HEK293 (cell line): Measurements from ENCODE around the gene AEBP2.

ENCODE experiments used
- CTCF ChIA-PET: fragments of 350-600 bp; formaldehyde crosslinking; extraction: SDS; loops from one replicate; lab custom pipeline; 2021; ENCODE audit warnings: antibody characterized with exemption; lab: Yijun Ruan, JAX
- POLR2A ChIA-PET: fragments of 300-600 bp; formaldehyde crosslinking; extraction: SDS; loops from one replicate; lab custom pipeline; 2020; ENCODE audit warnings: antibody characterized with exemption, inconsistent platforms; lab: Yijun Ruan, JAX
- H3K27ac ChIP-seq: fragments of 200-500 bp; sonication (Bioruptor generic); 2 replicates; pipeline ENCODE4 v1.5.1; 2014; ENCODE audit warnings: low read depth, low read length, control low read depth, inconsistent platforms; ENCODE audit errors: extremely low read depth
- H3K36me3 ChIP-seq, 2 experiments: fragments of 200-500 bp in 1 of 2; sonication (Bioruptor generic) in 1 of 2; 1 replicate in 1 of 2; 2 replicates in 1 of 2; pipeline ENCODE4 v1.5.1; 2014 to 2017; ENCODE audit warnings: inconsistent platforms in 2 of 2, low read length in 2 of 2; ENCODE audit not compliant: control insufficient read depth in 2 of 2, insufficient read depth in 1 of 2
- H3K4me1 ChIP-seq: fragments of 200-500 bp; sonication (Bioruptor generic); 2 replicates; pipeline ENCODE4 v1.5.1; 2014; ENCODE audit warnings: mild to moderate bottlenecking, low read length, inconsistent platforms; ENCODE audit not compliant: control insufficient read depth, insufficient read depth
- H3K4me3 ChIP-seq: 2 replicates; pipeline ENCODE4 v1.5.1; 2011; ENCODE audit warnings: low read depth, mild to moderate bottlenecking, control low read depth, low read length, moderate library complexity
- H3K9me3 ChIP-seq: fragments of 200-500 bp; sonication (Bioruptor generic); 2 replicates; pipeline ENCODE4 v1.5.1; 2014; ENCODE audit warnings: low read depth, low read length, inconsistent platforms; ENCODE audit not compliant: control insufficient read depth, insufficient read depth
- GLI2 ChIP-seq: fragments of 450-650 bp; formaldehyde crosslinking; IDR thresholded peaks from 2 replicates; pipeline ENCODE4; 2017; ENCODE audit warnings: missing biosample characterization, missing genetic modification characterization, low read depth, borderline replicate concordance
- IKZF3 ChIP-seq: fragments of 450-650 bp; IDR thresholded peaks from 2 replicates; pipeline ENCODE4 v1.5.0; 2018; ENCODE audit warnings: missing biosample characterization, mild to moderate bottlenecking, missing genetic modification characterization, moderate library complexity
- REST ChIP-seq: fragments of 450-650 bp; formaldehyde crosslinking; IDR thresholded peaks from 2 replicates; pipeline ENCODE4 v1.5.1; 2016; ENCODE audit warnings: missing biosample characterization, missing genetic modification characterization
- ZBTB7A ChIP-seq: fragments of 450-650 bp; formaldehyde crosslinking; IDR thresholded peaks from 2 replicates; pipeline ENCODE4 v1.5.1; 2016; ENCODE audit warnings: low read depth, missing biosample characterization, missing genetic modification characterization
- ZNF292 ChIP-seq: fragments of 450-650 bp; formaldehyde crosslinking; IDR thresholded peaks from 2 replicates; pipeline ENCODE4 v1.5.1; 2016; ENCODE audit warnings: low read depth, missing biosample characterization, missing genetic modification characterization, borderline replicate concordance
- ZNF354C ChIP-seq: fragments of 450-650 bp; formaldehyde crosslinking; IDR thresholded peaks from 2 replicates; pipeline ENCODE4 v1.5.1; 2016; ENCODE audit warnings: missing biosample characterization, missing genetic modification characterization, low read depth, borderline replicate concordance
- ZNF366 ChIP-seq: fragments of 450-650 bp; formaldehyde crosslinking; conservative IDR thresholded peaks from 2 replicates; pipeline ENCODE4 v1.5.1; 2016; ENCODE audit warnings: missing biosample characterization, missing genetic modification characterization
- ZNF48 ChIP-seq: fragments of 450-650 bp; formaldehyde crosslinking; IDR thresholded peaks from 2 replicates; pipeline ENCODE4 v1.5.1; 2016; ENCODE audit warnings: missing biosample characterization, missing genetic modification characterization
- ZNF514 ChIP-seq: fragments of 450-650 bp; formaldehyde crosslinking; IDR thresholded peaks from 2 replicates; pipeline ENCODE4 v1.5.1; 2016; ENCODE audit warnings: missing biosample characterization, missing genetic modification characterization
- ZNF521 ChIP-seq: fragments of 450-650 bp; formaldehyde crosslinking; IDR thresholded peaks from 2 replicates; pipeline ENCODE4 v1.5.1; 2017; ENCODE audit warnings: missing biosample characterization, mild to moderate bottlenecking, missing genetic modification characterization
- ZNF549 ChIP-seq: fragments of 450-650 bp; IDR thresholded peaks from 2 replicates; pipeline ENCODE4 v1.5.1; 2018; ENCODE audit warnings: missing biosample characterization, missing genetic modification characterization, mild to moderate bottlenecking, inconsistent platforms, moderate library complexity
- ZNF555 ChIP-seq: fragments of 450-650 bp; formaldehyde crosslinking; conservative IDR thresholded peaks from 2 replicates; pipeline ENCODE4 v1.5.1; 2017; ENCODE audit warnings: missing biosample characterization, mild to moderate bottlenecking, missing genetic modification characterization, inconsistent platforms
- ZNF585B ChIP-seq: fragments of 450-650 bp; formaldehyde crosslinking; IDR thresholded peaks from 2 replicates; pipeline ENCODE4 v1.5.1; 2016; ENCODE audit warnings: missing biosample characterization, missing genetic modification characterization
- ZNF626 ChIP-seq: fragments of 450-650 bp; sonication (Bioruptor Pico); formaldehyde crosslinking; IDR thresholded peaks from 2 replicates; pipeline ENCODE4 v1.5.1; 2018; ENCODE audit warnings: missing biosample characterization, missing genetic modification characterization, inconsistent platforms
- ZNF677 ChIP-seq: fragments of 450-650 bp; IDR thresholded peaks from 2 replicates; pipeline ENCODE4 v1.5.0; 2018; ENCODE audit warnings: missing biosample characterization, mild to moderate bottlenecking, missing genetic modification characterization, moderate library complexity
- ZNF707 ChIP-seq: fragments of 450-650 bp; formaldehyde crosslinking; IDR thresholded peaks from 2 replicates; pipeline ENCODE4 v1.5.1; 2016; ENCODE audit warnings: missing biosample characterization, missing genetic modification characterization
- ZNF777 ChIP-seq: fragments of 450-650 bp; formaldehyde crosslinking; IDR thresholded peaks from 2 replicates; pipeline ENCODE4 v1.5.1; 2017; ENCODE audit warnings: missing biosample characterization, missing genetic modification characterization, borderline replicate concordance
- ZNF843 ChIP-seq: fragments of 450-650 bp; formaldehyde crosslinking; IDR thresholded peaks from 2 replicates; pipeline ENCODE4 v1.5.1; 2016; ENCODE audit warnings: missing biosample characterization, missing genetic modification characterization
- ZSCAN16 ChIP-seq: fragments of 450-650 bp; formaldehyde crosslinking; IDR thresholded peaks from 2 replicates; pipeline ENCODE4 v1.5.1; 2016; ENCODE audit warnings: missing biosample characterization, missing genetic modification characterization
- TF ChIP-seq, protein P1 (sequence below): fragments of 450-650 bp; formaldehyde crosslinking; IDR thresholded peaks from 2 replicates; pipeline ENCODE4 v1.5.0; 2017; ENCODE audit warnings: missing biosample characterization, missing genetic modification characterization, borderline replicate concordance

Gene AEBP2

GRCh38 chr12:19528750-19529149 is 89.5 kb downstream of the AEBP2 start:
- CTCF ChIA-PET = interaction anchor here (0.7 kb wide), 1 partner anchor 23 kb away, joined by 3 read pairs; no protein-coding TSS in a partner anchor

DNA sequence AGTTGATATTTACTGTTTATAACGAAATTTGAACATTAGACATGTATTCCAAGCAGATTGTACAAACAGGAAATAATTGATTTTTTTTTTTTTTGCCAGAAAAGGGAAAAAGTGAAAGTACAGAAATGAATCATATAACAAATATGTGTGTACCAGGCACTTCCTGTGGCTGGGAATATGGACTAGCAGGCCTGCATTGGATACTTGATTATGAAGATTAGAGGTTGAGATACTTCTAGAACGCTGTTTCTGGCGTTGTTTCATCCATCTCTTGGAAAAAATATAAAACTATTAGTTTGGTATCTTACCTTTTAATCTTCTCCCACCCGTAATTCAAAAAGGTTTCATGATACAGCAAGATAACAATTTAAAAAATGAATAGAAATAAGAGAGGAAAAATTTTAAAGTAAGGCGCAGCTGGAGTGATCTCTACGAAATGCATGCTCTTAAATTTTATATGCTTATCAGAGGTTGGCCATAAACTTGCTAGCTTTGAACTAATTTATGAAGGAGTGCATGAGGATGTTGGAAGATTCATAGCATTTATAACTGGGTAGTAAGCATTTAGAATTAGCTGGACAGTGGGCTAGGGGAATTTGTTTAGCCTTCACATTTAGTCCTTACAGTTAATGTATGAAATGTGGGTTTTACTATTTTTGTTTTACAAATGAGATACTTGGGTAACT is 90.8 kb downstream of the AEBP2 start:
- H3K36me3 ChIP-seq = no peaks in the 10 kb centered on the region
- TF ChIP-seq ZNF354C (no peak), ZNF292 (tag by site-specific recombination) (no peak), ZNF626 (no peak)
- H3K27ac ChIP-seq = no peak overlapping the region
- no peak overlapping the region for H3K4me3 ChIP-seq
- ChIA-PET POLR2A (no interaction called here), CTCF (no interaction called here)
- H3K4me1 ChIP-seq = no peaks in the 10 kb centered on the region
- no peaks in the 10 kb centered on the region for H3K9me3 ChIP-seq

More at GRCh38 chr12:19528750-19529149, 89.5 kb downstream of the AEBP2 start:
- Histone ChIP-seq H3K9me3 (no peaks in the 10 kb centered on the region), H3K4me3 (no peak overlapping the region), H3K36me3 (no peaks in the 10 kb centered on the region; a peak in 1 of 3 replicates), H3K27ac (no peak overlapping the region), H3K4me1 (no peaks in the 10 kb centered on the region)
- POLR2A ChIA-PET = no interaction called here
- no peak for TF ChIP-seq ZNF707 (tag by site-specific recombination)
- TF ChIP-seq ZSCAN16 = peak; percentile 20; the same call in 1 of the 2 replicates

GRCh38 chr12:19530637-19531023 is 91.3 kb downstream of the AEBP2 start:
- POLR2A ChIA-PET = no interaction called here
- TF ChIP-seq, protein P1, sequence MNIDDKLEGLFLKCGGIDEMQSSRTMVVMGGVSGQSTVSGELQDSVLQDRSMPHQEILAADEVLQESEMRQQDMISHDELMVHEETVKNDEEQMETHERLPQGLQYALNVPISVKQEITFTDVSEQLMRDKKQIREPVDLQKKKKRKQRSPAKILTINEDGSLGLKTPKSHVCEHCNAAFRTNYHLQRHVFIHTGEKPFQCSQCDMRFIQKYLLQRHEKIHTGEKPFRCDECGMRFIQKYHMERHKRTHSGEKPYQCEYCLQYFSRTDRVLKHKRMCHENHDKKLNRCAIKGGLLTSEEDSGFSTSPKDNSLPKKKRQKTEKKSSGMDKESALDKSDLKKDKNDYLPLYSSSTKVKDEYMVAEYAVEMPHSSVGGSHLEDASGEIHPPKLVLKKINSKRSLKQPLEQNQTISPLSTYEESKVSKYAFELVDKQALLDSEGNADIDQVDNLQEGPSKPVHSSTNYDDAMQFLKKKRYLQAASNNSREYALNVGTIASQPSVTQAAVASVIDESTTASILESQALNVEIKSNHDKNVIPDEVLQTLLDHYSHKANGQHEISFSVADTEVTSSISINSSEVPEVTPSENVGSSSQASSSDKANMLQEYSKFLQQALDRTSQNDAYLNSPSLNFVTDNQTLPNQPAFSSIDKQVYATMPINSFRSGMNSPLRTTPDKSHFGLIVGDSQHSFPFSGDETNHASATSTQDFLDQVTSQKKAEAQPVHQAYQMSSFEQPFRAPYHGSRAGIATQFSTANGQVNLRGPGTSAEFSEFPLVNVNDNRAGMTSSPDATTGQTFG (tag by site-specific recombination) = no peak
- TF ChIP-seq ZNF521 (tag by site-specific recombination) = no peak
- no peak for TF ChIP-seq ZNF514 (tag by site-specific recombination)
- no peak for TF ChIP-seq ZNF585B
- TF ChIP-seq ZBTB7A = no peak
- TF ChIP-seq ZNF366 (tag by site-specific recombination) = no peak
- TF ChIP-seq, all 188 proteins: peak for 0
- no peak overlapping the region for H3K27ac ChIP-seq
- no peaks in the 10 kb centered on the region for H3K4me1 ChIP-seq
- CTCF ChIA-PET = no interaction called here
- no peaks in the 10 kb centered on the region for H3K36me3 ChIP-seq
- H3K9me3 ChIP-seq = no peaks in the 10 kb centered on the region
- no peak overlapping the region for H3K4me3 ChIP-seq

DNA sequence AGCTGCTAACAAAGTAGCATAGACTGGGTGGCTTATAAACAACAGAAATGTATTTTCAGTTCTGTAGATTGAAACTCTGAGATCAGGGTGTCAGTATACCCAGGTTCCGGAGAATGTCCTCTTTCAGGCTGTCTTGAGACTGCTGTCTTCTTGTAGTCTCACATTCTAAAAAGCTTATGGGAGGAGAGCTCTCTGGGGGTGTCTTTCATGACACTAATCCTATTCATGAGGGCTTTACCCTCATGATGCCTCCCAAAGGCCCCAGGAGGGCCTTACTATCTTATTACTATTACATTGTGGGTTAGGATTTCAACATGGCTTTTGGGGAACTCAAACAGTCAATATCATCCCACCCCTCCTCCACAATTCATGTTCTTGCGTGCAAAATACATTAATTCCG is 94.3 kb downstream of the AEBP2 start:
- no peak overlapping the region for H3K4me3 ChIP-seq
- POLR2A ChIA-PET = no interaction called here
- CTCF ChIA-PET = interaction anchor here (0.7 to 1.0 kb wide), 2 partner anchors 85 to 698 kb away, joined by 4 to 5 read pairs; no protein-coding TSS in a partner anchor
- TF ChIP-seq IKZF3 (tag by site-specific recombination) (no peak), ZNF48 (no peak), ZNF292 (tag by site-specific recombination) (no peak), ZNF777 (tag by site-specific recombination) (no peak), ZNF354C (no peak), ZNF677 (no peak), GLI2 (tag by site-specific recombination) (no peak), ZNF843 (tag by site-specific recombination) (no peak), ZNF549 (no peak), REST (tag by site-specific recombination) (no peak), ZNF555 (tag by site-specific recombination) (no peak)

More for the DNA sequence above, 94.3 kb downstream of the AEBP2 start:
- H3K36me3 ChIP-seq = no peaks in the 10 kb centered on the region
- no peak overlapping the region for H3K27ac ChIP-seq
- H3K9me3 ChIP-seq = no peaks in the 10 kb centered on the region
- no peaks in the 10 kb centered on the region for H3K4me1 ChIP-seq
